Measurements from ENCODE around the gene ACTL10.

The ACTL10 gene

GRCh38 chr20:33650111-33650752, 16.5 kb upstream of the ACTL10 start:
- no peak for DNase-seq

- DNase-seq, result no peak
Measured at GRCh38 chr20:33650753-33651561, 15.8 kb upstream of the ACTL10 start.

GRCh38 chr20:33651562-33652048, 15.1 kb upstream of the ACTL10 start:
- no peak for DNase-seq

- peak; percentile 33 for DNase-seq
Measured at GRCh38 chr20:33653218-33653899, 13.4 kb upstream of the ACTL10 start.

- DNase-seq, result peak; percentile 6
Measured at GRCh38 chr20:33653900-33654596, 12.7 kb upstream of the ACTL10 start.

- peak; percentile 6 for DNase-seq
Measured at GRCh38 chr20:33654680-33655161, 12.0 kb upstream of the ACTL10 start.

- peak; percentile 4 for DNase-seq
Measured at GRCh38 chr20:33655164-33655563, 11.6 kb upstream of the ACTL10 start.

- DNase-seq, result no peak
Measured at GRCh38 chr20:33656010-33656782, 10.5 kb upstream of the ACTL10 start.

GRCh38 chr20:33656783-33657703, 9.7 kb upstream of the ACTL10 start:
- no peak for DNase-seq

- no peak for DNase-seq
Measured at GRCh38 chr20:33657704-33658095, 9.0 kb upstream of the ACTL10 start.

GRCh38 chr20:33658510-33658909, 8.2 kb upstream of the ACTL10 start:
- no peak for DNase-seq

- DNase-seq, result no peak
Measured at GRCh38 chr20:33658929-33659328, 7.8 kb upstream of the ACTL10 start.

- no peak for DNase-seq
Measured at GRCh38 chr20:33659341-33660034, 7.3 kb upstream of the ACTL10 start.

GRCh38 chr20:33660035-33660684, 6.6 kb upstream of the ACTL10 start:
- no peak for DNase-seq

- DNase-seq, result no peak
Measured at GRCh38 chr20:33660685-33661058, 6.1 kb upstream of the ACTL10 start.

- DNase-seq, result no peak
Measured at GRCh38 chr20:33662172-33662571, 4.6 kb upstream of the ACTL10 start, which contains the start of gene C20orf144. Gene C20orf144, plus strand, starts transcription at chr20:33662327. Its CDS starts 19 bp downstream, at chr20:33662346.

- DNase-seq, result peak; percentile 88
Measured at GRCh38 chr20:33663161-33664084, 3.3 kb upstream of the ACTL10 start.

- no peak for DNase-seq
Measured at GRCh38 chr20:33664085-33664761, 2.5 kb upstream of the ACTL10 start.
